Right renal cortex interstitium (tissue), 3 donors: Measurements from ENCODE around the gene PHF2. TPM values are rescaled to one million over a fixed set of nuclear protein-coding genes. Genes with fewer than 3 reads are reported as not detected.
A peak's percentile ranks its signal among the peaks of the same experiment; 100 is the strongest.

Experiments used
- DNase-seq, 3 donors: peaks; one replicate each; pipeline ENCODE4 v3.0.0-alpha.2; 2013; ENCODE audit warnings: low read depth in 3 of 3, low spot score in 2 of 3
- polyA plus RNA-seq, 3 donors: library from polyadenylated mRNA; unstranded; fragments of 120-200 nt; gene quantifications; one replicate each; pipeline ENCODE4 v1.2.1, GENCODE V29; 2013; ENCODE audit not compliant: insufficient read length in 3 of 3

The PHF2 gene
- polyA plus RNA-seq, 3 donors = 34.8 to 37.6 (median 35.3) TPM

DNA sequence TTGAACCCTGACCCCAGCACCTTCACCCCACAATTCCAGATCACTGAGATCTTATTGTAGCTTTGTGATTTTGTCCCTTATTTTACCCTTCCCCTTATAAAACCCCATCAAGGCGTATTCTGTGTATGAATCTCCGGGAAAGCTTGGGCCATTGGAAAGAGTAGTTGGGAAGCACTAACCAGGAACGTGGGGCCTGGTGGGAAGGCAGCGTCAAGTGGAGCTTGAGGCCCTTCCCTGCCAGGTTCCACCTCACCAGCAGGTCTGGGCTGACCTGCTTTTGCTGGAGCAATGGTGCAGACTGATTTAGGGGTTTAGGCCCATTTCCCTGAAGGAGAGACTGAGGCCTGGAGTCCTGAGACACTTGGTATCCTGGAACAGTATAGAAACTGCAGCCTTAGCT is 9.3 kb downstream of the PHF2 start:
- DNase-seq = no peak

DNA sequence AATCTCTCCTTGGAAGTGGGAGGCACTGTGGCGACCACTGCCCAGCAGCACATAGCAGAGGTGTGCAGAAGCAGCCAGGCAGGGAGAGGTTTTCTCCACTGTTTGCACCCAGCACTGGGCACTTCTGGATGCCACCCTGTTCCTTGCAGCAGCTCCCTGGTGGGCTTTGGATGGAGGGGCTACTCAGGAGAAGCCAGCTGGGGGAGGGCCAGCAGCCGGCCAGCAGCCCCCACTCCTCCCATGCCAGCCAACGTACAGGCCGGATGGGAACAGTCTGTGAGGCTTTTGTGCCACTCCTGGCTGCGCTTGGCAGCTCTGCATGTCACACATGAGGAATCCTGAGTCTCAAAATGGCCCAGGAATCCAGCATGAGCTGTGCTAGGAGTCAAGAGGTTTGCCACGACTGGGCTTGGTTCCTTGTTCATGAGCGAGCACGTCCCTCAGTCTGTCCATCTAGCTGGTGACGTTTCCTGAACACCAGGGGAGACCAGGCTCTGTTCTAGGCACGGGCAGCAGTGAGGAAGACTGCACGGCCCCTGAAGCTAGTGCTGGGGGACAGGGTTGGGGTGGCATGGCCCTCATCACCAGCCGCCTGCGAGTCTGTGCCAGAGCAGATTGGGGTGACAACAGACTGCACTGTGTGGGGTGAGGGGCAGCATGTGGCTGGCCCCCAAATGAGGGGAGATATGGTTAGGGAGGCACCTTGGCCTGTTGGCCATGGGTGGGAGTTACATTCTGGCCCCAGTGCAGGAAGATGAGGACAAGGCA is 10.1 kb downstream of the PHF2 start:
- no peak for DNase-seq

DNA sequence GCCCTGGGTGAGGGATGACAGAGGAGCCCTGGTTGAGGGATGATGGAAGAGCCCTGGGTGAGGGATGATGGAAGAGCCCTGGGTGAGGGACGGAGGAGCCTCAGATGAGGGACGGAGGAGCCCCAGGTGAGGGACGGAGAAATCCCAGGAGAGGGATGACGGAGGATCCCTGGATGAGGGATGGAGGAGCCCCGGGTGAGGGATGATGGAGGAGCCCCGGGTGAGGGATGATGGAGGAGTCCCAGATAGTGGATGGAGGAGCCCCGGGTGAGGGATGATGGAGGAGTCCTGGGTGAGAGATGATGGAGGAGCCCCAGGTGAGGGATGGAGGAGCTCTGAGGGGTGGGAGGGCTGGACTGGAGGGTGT is 10.9 kb downstream of the PHF2 start:
- no peak for DNase-seq

DNA sequence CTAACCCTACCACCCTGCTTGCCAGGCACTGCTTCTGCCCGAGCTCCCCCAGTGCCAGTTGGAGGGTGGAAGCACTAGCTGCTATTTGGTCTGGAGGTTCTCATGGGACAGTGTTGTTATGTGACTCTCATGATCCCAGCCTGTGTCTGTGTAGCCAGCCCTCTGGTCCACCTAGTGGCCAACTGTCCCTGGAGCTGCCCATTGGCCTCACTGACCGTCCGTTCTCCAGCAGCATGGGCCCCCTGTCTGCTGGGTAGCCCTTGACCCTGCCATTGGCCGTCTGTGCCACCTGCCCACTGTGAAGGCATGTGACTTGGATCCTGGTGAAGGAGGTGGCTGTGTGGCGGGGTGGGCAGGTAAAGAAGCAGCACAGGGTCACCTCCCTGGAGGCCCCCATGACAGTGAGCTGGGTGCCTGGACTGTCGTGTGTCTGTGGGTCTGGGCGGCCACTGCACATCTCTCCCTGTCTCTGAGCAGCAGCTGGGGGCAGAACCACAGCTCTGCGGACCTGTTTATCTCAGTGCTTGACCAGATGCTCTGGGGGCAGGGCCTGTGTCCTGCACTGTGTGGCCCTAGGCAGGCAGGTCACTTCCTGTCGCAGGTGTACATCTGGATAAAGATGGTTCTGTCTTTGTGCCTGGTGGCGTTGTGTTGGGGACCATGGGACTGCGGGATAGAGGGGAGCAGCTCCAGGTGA is 11.4 kb downstream of the PHF2 start:
- no peak for DNase-seq

DNA sequence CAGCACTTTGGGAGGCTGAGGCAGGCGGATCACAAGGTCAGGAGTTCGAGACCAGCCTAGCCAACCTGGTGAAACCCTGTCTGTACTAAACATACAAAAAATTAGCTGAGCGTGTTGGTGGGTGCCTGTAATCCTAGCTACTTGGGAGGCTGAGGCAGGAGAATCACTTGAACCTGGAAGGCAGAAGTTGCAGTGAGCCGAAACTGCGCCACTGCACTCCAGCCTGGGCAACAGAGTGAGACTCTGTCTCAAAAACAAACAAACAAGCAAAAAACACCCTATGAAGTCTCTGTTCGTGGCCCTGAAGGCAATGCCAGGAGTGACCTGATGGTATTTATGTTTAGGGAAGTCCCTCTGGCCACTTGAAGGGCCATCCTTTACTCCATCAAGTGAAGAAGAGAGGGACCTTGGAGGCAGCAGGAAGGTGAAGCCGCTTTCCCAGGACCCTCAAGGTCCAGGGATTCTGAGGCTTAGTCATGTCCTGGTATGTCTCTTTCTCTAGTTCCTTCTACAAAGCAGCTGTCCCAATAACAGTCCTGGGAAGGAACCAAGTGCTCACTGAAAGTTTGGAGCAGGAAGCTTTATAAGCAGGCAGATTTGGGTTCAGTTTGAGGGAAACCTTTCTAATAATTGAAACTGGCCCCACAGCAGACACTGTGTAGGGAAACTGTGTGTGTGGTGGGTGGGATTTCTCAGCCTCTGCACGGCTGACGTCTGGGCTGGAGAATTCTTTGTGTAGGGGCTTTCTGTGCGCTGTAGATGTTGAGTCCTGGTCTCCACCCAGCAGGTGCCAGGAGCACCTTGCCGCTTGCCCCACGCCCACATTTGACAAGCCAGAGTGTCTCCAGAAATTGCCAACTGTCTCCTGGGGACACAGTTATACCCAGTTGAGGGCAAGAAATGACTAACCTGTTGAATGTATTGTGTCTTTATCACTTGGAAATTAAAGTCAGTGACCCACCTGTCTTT is 12.5 kb downstream of the PHF2 start:
- no peak for DNase-seq

DNA sequence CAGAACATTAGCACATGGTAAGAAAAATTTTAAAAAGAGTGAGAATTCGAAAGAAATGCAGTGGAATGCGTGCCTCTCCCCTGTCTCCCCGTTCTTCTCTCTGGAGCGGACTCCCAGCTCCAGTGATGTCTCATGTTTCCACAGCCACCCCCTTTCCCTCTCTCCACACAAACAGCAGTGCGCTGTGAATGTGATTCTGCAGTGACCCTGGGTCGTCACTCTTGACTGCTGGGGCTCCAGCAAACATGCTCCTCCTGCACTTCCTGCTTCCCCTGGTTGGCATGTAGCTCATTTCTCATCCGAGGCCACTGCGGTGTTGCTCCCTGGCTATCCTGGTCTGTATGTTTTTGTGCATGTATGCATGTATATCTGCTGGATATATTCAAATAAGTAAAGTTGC is 13.3 kb downstream of the PHF2 start:
- DNase-seq = peak in 1 of 3 donors; percentile 56

- DNase-seq = no peak
These were observed 14.3 kb downstream of the PHF2 start for GRCh38 chr9:93590609-93591234.

- no peak for DNase-seq
These were observed 15.1 kb downstream of the PHF2 start for GRCh38 chr9:93591301-93592007.

DNA sequence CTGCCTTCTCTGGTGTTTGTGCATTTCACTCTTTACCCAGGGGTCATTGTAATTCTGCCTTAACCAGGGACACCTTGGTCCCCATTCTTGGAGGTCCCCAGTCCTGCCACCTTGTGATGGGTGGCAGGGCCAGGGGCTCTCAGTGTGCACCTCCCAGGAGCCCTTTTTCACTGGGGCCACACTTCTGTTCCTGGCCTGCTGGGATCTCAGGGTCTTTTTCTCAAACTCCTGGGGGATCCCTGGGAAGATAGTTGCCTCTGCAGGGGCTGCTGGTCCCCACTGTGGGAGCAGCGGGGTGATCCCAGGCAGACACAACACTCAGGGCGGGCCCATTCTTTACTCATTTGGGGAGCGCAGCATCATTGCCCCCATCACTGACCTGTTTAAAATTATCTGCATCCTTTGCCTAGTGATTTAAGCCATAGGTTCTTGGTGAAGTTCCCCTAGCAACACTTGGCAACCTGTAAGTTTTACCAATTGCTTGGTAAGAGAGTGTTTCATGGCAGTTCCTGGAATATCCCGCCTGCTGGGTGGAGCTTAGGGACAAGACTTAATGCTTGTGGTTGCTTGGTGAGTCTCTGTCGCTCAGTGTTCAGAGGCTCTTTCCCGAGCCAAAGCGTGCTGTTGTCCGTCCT is 15.7 kb downstream of the PHF2 start:
- no peak for DNase-seq

DNA sequence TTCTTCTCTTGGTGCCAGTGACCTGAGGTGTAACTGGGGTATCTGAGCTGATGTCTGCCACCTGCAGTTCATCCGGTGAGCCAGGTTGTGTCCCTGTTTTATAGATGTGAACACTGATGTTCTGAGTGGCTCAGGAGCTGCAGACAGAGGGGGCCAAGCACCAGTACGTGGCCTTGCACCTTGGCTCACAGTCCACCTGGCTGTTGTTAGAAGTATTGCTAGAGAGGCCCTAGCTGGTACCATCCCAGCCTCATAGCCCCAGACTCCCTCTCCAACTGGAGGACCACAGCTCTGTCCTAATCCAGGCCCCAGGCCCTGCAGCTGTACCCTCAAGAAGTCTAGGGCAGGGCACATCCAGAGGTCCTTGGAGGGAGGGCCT is 16.2 kb downstream of the PHF2 start:
- no peak for DNase-seq

DNA sequence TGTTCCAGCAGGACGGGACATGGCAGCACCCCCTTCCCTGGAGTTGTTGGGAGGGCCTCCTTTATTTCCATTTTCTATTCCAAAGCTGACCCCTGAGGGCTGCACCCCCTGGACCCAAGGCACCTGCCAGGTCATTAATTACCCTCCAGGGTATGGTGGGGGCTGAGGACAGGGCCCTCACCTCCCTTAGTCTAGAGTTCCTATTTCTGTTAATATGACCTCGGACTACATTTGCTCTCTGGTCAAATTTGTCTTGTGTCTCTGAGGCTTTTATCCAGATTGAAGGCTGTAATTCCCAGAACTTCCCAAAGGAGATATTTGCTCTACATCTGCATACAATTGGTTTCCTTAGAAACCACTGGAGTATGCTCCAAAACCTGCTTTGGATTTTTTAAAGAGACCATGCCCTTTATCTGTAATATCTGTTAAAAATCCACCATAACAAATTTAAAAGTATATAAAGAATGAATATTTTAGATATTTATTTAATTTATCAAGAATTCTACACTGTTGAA is 16.8 kb downstream of the PHF2 start:
- no peak for DNase-seq

DNA sequence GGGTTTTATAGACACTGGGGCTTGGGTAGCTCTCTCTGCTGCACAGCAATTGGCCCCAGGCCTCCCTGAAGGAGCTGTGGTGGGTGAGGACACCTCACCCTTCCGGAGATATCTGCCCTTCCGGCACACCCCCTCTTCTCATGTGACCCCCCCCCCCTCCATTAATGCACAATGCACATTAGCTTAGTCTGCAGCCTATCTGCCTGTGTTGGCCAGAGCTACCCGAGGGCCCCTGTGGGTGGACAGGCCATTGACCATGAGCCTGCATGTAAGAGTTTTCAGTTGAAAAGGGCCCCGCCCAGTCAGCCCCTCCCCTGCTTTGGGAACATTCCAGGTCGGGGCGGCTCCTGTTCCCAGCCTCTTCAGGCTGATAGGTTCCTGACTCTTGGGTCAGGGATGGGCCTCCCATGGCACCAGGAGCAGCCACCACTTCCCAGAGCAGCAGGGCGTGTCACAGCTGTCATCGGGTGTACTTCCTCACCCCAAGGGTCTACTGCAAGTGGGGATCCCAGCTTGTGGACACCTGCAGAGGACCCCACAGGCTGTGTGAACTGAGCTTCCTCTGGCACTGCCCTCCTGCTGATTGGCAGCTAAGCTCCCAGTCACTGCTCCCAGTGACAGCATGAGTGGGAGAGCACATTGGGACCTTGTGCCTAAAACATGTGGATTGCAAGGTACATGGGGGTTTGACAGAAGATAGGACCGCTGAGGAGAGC is 17.8 kb downstream of the PHF2 start:
- no peak for DNase-seq

- DNase-seq = no peak
These were observed 19.1 kb downstream of the PHF2 start for GRCh38 chr9:93595461-93595860.

DNA sequence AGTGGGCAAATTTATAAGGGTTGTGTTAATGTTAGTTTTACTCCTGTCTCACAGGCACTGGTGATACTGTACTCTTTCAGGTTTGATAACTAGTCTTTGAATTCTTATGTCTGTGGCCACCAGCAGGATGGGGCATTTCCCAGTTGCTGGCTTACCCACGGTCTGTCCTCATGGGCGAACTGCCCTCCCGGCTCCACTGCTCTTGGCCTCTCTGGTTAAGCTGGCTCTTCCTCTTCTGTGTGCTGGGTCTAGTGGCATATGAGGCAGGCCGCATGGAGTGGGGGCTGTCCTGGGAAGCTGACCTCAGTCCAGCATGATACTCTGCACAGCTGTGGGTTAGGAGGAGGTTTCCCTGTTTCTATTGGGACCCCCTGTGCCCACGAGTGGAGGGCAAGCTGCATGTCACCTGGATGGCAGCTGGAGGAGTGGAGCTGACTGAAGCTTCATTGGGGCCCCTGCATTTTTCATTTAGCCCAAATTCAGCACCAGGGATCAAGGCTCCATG is 19.5 kb downstream of the PHF2 start:
- DNase-seq = no peak

DNA sequence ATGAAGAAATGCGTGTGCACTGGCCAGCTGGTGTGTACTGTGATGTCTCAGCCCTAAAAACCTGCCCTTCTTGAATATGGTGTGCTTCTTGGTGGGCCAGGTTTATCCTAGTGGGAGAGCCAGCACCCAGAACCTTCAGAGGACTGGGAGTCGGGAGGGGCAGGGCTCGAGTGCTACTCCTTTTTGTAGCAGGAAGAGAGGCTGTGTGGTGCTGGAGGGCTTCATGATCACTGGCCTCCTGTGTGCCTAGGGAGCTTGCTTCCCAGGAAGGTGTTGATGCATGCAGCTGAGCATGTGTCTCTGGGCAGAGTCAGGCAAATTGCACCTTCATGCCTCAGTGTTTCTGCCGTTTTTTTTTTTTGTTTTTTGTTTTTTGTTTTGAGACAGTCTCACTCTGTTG is 20.0 kb downstream of the PHF2 start:
- no peak for DNase-seq

DNA sequence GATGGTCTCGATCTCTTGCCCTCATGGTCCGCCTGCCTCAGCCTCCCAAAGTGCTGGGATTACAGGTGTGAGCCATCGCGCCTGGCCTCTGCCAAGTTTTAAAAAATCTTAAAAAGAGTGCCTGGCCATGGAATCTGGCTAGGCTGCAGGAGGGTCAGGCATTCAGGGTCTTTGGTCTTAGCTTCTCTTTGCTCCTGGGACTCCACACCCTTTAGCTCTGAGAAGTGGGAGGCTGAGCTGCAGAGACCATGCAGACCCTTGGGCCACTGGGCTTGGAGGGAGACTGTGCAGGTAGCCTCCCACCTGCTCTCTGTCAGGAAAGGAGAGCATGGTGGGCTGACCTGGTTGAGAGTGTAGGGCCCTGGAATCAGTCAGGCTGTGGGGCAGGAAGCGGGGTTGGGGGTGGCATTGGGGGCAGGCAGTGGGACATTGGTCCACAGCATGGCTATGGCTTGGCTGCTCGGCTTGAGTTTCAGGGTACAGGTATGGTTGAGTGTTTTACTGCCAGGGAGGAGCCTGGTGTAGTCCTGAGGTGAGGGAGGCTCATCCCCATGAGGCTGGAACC is 20.8 kb downstream of the PHF2 start:
- DNase-seq = no peak

GRCh38 chr9:93597871-93598646 is 21.7 kb downstream of the PHF2 start:
- no peak for DNase-seq
